Measurements from ENCODE around the gene VILL.

- no peak for TF ChIP-seq CTCF (IDR thresholded peaks at IDR 0.05)
- TF ChIP-seq POLR2A (IDR thresholded peaks at IDR 0.05): no peak
- no peak for TF ChIP-seq POLR2AphosphoS5 (IDR thresholded peaks at IDR 0.05)
These were observed 38.0 kb upstream of the VILL start for GRCh38 chr3:37952564-37952963.
